NCI-H187 treated with DMSO at 0.1 percent for 48 hours (cell line): ENCODE results near the gene RPUSD2.

Experiments used
- DNase-seq: peaks from one replicate; lab custom pipeline; 2025; lab: John Stamatoyannopoulos, UW

RPUSD2 gene

GRCh38 chr15:40623361-40623760 lies 54.3 kb downstream of the RPUSD2 start:
- no peak for DNase-seq
